ENCODE results near the gene IMMP1L.

Gene IMMP1L

GRCh38 chr11:31478223-31478590 lies 31.2 kb downstream of the IMMP1L start:
- Histone ChIP-seq H3K27ac (replicated peaks; ENCODE audit: low read length) (no peak overlapping the region), H2BK5ac (ENCODE audit: low read length) (no peak overlapping the region), H3K4ac (ENCODE audit: low read length) (no peak overlapping the region)

GRCh38 chr11:31477528-31478222 lies 31.7 kb downstream of the IMMP1L start:
- Histone ChIP-seq H3K4me1 (ENCODE audit: control insufficient read depth in 2 of 2, insufficient read depth in 1 of 2, low read depth in 1 of 2, low read length in 2 of 2) (peaks cover 3 to 4% of the 10 kb centered on the region in 2 donors), H3K79me1 (ENCODE audit: low read depth, low read length) (peaks cover 2% of the 10 kb centered on the region), H2BK15ac (ENCODE audit: low read length) (no peak overlapping the region), H3K18ac (ENCODE audit: low read length) (no peak overlapping the region), H3K36me3 (replicated peaks in 1 of 2; ENCODE audit: control insufficient read depth in 2 of 2, insufficient read depth in 2 of 2, low read length in 2 of 2) (no peaks in the 10 kb centered on the region), H3K4ac (ENCODE audit: low read length) (no peak overlapping the region), H2BK5ac (ENCODE audit: low read length) (no peak overlapping the region), H2AFZ (ENCODE audit: low read length) (no peak overlapping the region), H2BK12ac (ENCODE audit: low read length) (no peak overlapping the region), H3K27me3 (ENCODE audit: control insufficient read depth in 3 of 3, insufficient read depth in 3 of 3, low read depth in 1 of 3, low read length in 3 of 3) (no peaks in the 10 kb centered on the region), H3K9me3 (replicated peaks in 1 of 2; ENCODE audit: control insufficient read depth in 2 of 2, insufficient read depth in 1 of 2, low read depth in 1 of 2, low read length in 2 of 2) (peaks cover 0 to 4% of the 10 kb centered on the region in 2 donors), H3K9ac (ENCODE audit: low read depth, low read length, poor library complexity) (no peak overlapping the region), H3K4me3 (ENCODE audit: low read length in 2 of 2) (no peak overlapping the region), H4K91ac (ENCODE audit: low read depth, low read length, poor library complexity) (no peak overlapping the region), H2AK5ac (ENCODE audit: low read depth, low read length) (no peak overlapping the region), H3K4me2 (ENCODE audit: insufficient read depth, low read length, poor library complexity, severe bottlenecking) (no peak overlapping the region), H3K14ac (ENCODE audit: low read length) (no peak overlapping the region), H3K27ac (replicated peaks; ENCODE audit: low read length) (no peak overlapping the region), H3K23ac (ENCODE audit: low read depth, low read length, poor library complexity) (no peak overlapping the region), H2BK120ac (ENCODE audit: low read depth, low read length) (no peak overlapping the region), H4K8ac (ENCODE audit: low read depth, low read length) (no peak overlapping the region)
- no peak for DNase-seq (ENCODE audit: low spot score)
- WGBS, 2 donors (ENCODE audit: extremely low coverage in 2 of 2, insufficient read length in 2 of 2, insufficient replicate concordance in 1 of 2) = no CpG with 5 or more reads among the region's 6 CpGs

More at GRCh38 chr11:31478223-31478590, 31.2 kb downstream of the IMMP1L start:
- H3K79me1 ChIP-seq (ENCODE audit: low read depth, low read length) = peaks cover 2% of the 10 kb centered on the region
- no peak overlapping the region for H2AFZ ChIP-seq (ENCODE audit: low read length)
- H3K27me3 ChIP-seq (ENCODE audit: control insufficient read depth in 3 of 3, insufficient read depth in 3 of 3, low read depth in 1 of 3, low read length in 3 of 3) = no peaks in the 10 kb centered on the region
- H2BK12ac ChIP-seq (ENCODE audit: low read length) = no peak overlapping the region
- no peak overlapping the region for H3K18ac ChIP-seq (ENCODE audit: low read length)
- H3K36me3 ChIP-seq (replicated peaks in 1 of 2; ENCODE audit: control insufficient read depth in 2 of 2, insufficient read depth in 2 of 2, low read length in 2 of 2) = no peaks in the 10 kb centered on the region
- WGBS, 2 donors (ENCODE audit: extremely low coverage in 2 of 2, insufficient read length in 2 of 2, insufficient replicate concordance in 1 of 2) = no CpG with 5 or more reads among the region's 2 CpGs
- H2AK5ac ChIP-seq (ENCODE audit: low read depth, low read length) = no peak overlapping the region
- H2BK120ac ChIP-seq (ENCODE audit: low read depth, low read length) = no peak overlapping the region
- no peak overlapping the region for H4K8ac ChIP-seq (ENCODE audit: low read depth, low read length)
- no peak for DNase-seq (ENCODE audit: low spot score)
- H3K4me3 ChIP-seq (ENCODE audit: low read length in 2 of 2) = no peak overlapping the region
- no peak overlapping the region for H3K4me2 ChIP-seq (ENCODE audit: insufficient read depth, low read length, poor library complexity, severe bottlenecking)
- H3K14ac ChIP-seq (ENCODE audit: low read length) = no peak overlapping the region
- H3K23ac ChIP-seq (ENCODE audit: low read depth, low read length, poor library complexity) = no peak overlapping the region
- peaks cover 3 to 4% of the 10 kb centered on the region in 2 donors for H3K4me1 ChIP-seq (ENCODE audit: control insufficient read depth in 2 of 2, insufficient read depth in 1 of 2, low read depth in 1 of 2, low read length in 2 of 2)
- no peak overlapping the region for H4K91ac ChIP-seq (ENCODE audit: low read depth, low read length, poor library complexity)
- no peak overlapping the region for H2BK15ac ChIP-seq (ENCODE audit: low read length)
- H3K9me3 ChIP-seq (replicated peaks in 1 of 2; ENCODE audit: control insufficient read depth in 2 of 2, insufficient read depth in 1 of 2, low read depth in 1 of 2, low read length in 2 of 2) = peaks cover 0 to 4% of the 10 kb centered on the region in 2 donors
- H3K9ac ChIP-seq (ENCODE audit: low read depth, low read length, poor library complexity) = no peak overlapping the region

GRCh38 chr11:31474083-31474482 lies 35.3 kb downstream of the IMMP1L start:
- peaks cover 0 to 11% of the 10 kb centered on the region in 2 donors for H3K36me3 ChIP-seq (replicated peaks in 1 of 2; ENCODE audit: control insufficient read depth in 2 of 2, insufficient read depth in 2 of 2, low read length in 2 of 2)
- peaks cover 0 to 6% of the 10 kb centered on the region in 2 donors for H3K4me1 ChIP-seq (ENCODE audit: control insufficient read depth in 2 of 2, insufficient read depth in 1 of 2, low read depth in 1 of 2, low read length in 2 of 2)
- H3K4me3 ChIP-seq (ENCODE audit: low read length in 2 of 2) = no peak overlapping the region
- H2BK12ac ChIP-seq (ENCODE audit: low read length) = no peak overlapping the region
- no peak overlapping the region for H3K23ac ChIP-seq (ENCODE audit: low read depth, low read length, poor library complexity)
- no peaks in the 10 kb centered on the region for H3K79me1 ChIP-seq (ENCODE audit: low read depth, low read length)
- no peak overlapping the region for H4K8ac ChIP-seq (ENCODE audit: low read depth, low read length)
- H2BK5ac ChIP-seq (ENCODE audit: low read length) = no peak overlapping the region
- no peak overlapping the region for H2AFZ ChIP-seq (ENCODE audit: low read length)
- no peaks in the 10 kb centered on the region for H3K27me3 ChIP-seq (ENCODE audit: control insufficient read depth in 3 of 3, insufficient read depth in 3 of 3, low read depth in 1 of 3, low read length in 3 of 3)
- no peak overlapping the region for H3K4ac ChIP-seq (ENCODE audit: low read length)
- no peaks in the 10 kb centered on the region for H3K9me3 ChIP-seq (replicated peaks in 1 of 2; ENCODE audit: control insufficient read depth in 2 of 2, insufficient read depth in 1 of 2, low read depth in 1 of 2, low read length in 2 of 2)
- H2BK120ac ChIP-seq (ENCODE audit: low read depth, low read length) = no peak overlapping the region
- H3K18ac ChIP-seq (ENCODE audit: low read length) = no peak overlapping the region
- no peak overlapping the region for H3K4me2 ChIP-seq (ENCODE audit: insufficient read depth, low read length, poor library complexity, severe bottlenecking)
- no peak overlapping the region for H3K14ac ChIP-seq (ENCODE audit: low read length)
- H3K27ac ChIP-seq (replicated peaks; ENCODE audit: low read length) = no peak overlapping the region
- H2BK15ac ChIP-seq (ENCODE audit: low read length) = no peak overlapping the region
- DNase-seq (ENCODE audit: low spot score) = no peak
- no peak overlapping the region for H4K91ac ChIP-seq (ENCODE audit: low read depth, low read length, poor library complexity)
- H2AK5ac ChIP-seq (ENCODE audit: low read depth, low read length) = no peak overlapping the region
- no peak overlapping the region for H3K9ac ChIP-seq (ENCODE audit: low read depth, low read length, poor library complexity)

- no peak overlapping the region for H3K27ac ChIP-seq (replicated peaks; ENCODE audit: low read length)
- H2BK12ac ChIP-seq (ENCODE audit: low read length) = no peak overlapping the region
- peaks cover 0 to 57% of the 10 kb centered on the region in 2 donors for H3K36me3 ChIP-seq (replicated peaks in 1 of 2; ENCODE audit: control insufficient read depth in 2 of 2, insufficient read depth in 2 of 2, low read length in 2 of 2)
- no peak overlapping the region for H2BK5ac ChIP-seq (ENCODE audit: low read length)
- H3K4me2 ChIP-seq (ENCODE audit: insufficient read depth, low read length, poor library complexity, severe bottlenecking) = no peak overlapping the region
- DNase-seq (ENCODE audit: low spot score) = no peak
- no peak overlapping the region for H4K91ac ChIP-seq (ENCODE audit: low read depth, low read length, poor library complexity)
- no peak overlapping the region for H2BK15ac ChIP-seq (ENCODE audit: low read length)
- H3K9me3 ChIP-seq (replicated peaks in 1 of 2; ENCODE audit: control insufficient read depth in 2 of 2, insufficient read depth in 1 of 2, low read depth in 1 of 2, low read length in 2 of 2) = peaks cover 0 to 44% of the 10 kb centered on the region in 2 donors
- H3K79me1 ChIP-seq (ENCODE audit: low read depth, low read length) = no peaks in the 10 kb centered on the region
- no peak overlapping the region for H3K9ac ChIP-seq (ENCODE audit: low read depth, low read length, poor library complexity)
- no peaks in the 10 kb centered on the region for H3K4me1 ChIP-seq (ENCODE audit: control insufficient read depth in 2 of 2, insufficient read depth in 1 of 2, low read depth in 1 of 2, low read length in 2 of 2)
- WGBS, 2 donors (ENCODE audit: extremely low coverage in 2 of 2, insufficient read length in 2 of 2, insufficient replicate concordance in 1 of 2) = no CpG with 5 or more reads among the region's 3 CpGs
- H2AK5ac ChIP-seq (ENCODE audit: low read depth, low read length) = no peak overlapping the region
- no peak overlapping the region for H3K18ac ChIP-seq (ENCODE audit: low read length)
- no peak overlapping the region for H2AFZ ChIP-seq (ENCODE audit: low read length)
- H3K23ac ChIP-seq (ENCODE audit: low read depth, low read length, poor library complexity) = no peak overlapping the region
- H3K27me3 ChIP-seq (ENCODE audit: control insufficient read depth in 3 of 3, insufficient read depth in 3 of 3, low read depth in 1 of 3, low read length in 3 of 3) = no peaks in the 10 kb centered on the region
- no peak overlapping the region for H2BK120ac ChIP-seq (ENCODE audit: low read depth, low read length)
- H3K4me3 ChIP-seq (ENCODE audit: low read length in 2 of 2) = no peak overlapping the region
- no peak overlapping the region for H4K8ac ChIP-seq (ENCODE audit: low read depth, low read length)
- no peak overlapping the region for H3K14ac ChIP-seq (ENCODE audit: low read length)
- H3K4ac ChIP-seq (ENCODE audit: low read length) = no peak overlapping the region
These were observed 45.0 kb downstream of the IMMP1L start for GRCh38 chr11:31464436-31464835.
